ENCODE results near the gene ATP1A4. TPM values are rescaled to one million over a fixed set of nuclear protein-coding genes. Genes with fewer than 3 reads are reported as not detected.

The ATP1A4 gene
- polyA plus RNA-seq, 4 donors, result 0.12 to 0.24 TPM; not detected in 2

GRCh38 chr1:160167056-160167455 lies 15.7 kb downstream of the ATP1A4 start:
- WGBS, 3 donors, result 61 to 82% (median 63%) methylated on average over 4 of the region's 4 CpGs
- no peak for FAIRE-seq
- no peaks in the 10 kb centered on the region for H3K36me3 ChIP-seq (ENCODE audit: control insufficient read depth in 3 of 3, insufficient read depth in 2 of 3, low read depth in 1 of 3, low read length in 3 of 3)

GRCh38 chr1:160167580-160167979 lies 16.2 kb downstream of the ATP1A4 start:
- Histone ChIP-seq H3K27ac (ENCODE audit: low read depth in 1 of 3, low read length in 2 of 3) (no peak overlapping the region), H3K4me1 (ENCODE audit: control insufficient read depth in 3 of 3, insufficient read depth in 2 of 3, low read depth in 1 of 3, low read length in 2 of 3) (no peaks in the 10 kb centered on the region), H3K4me3 (ENCODE audit: low read depth in 1 of 3, low read length in 3 of 3) (no peak overlapping the region), H3K9me3 (ENCODE audit: control insufficient read depth in 2 of 2, insufficient read depth in 1 of 2, low read depth in 1 of 2, low read length in 1 of 2) (no peaks in the 10 kb centered on the region), H3K27me3 (ENCODE audit: control insufficient read depth in 3 of 3, insufficient read depth in 3 of 3, low read length in 3 of 3) (peaks cover 0 to 5% (median 0%) of the 10 kb centered on the region in 3 donors), H3K36me3 (ENCODE audit: control insufficient read depth in 3 of 3, insufficient read depth in 2 of 3, low read depth in 1 of 3, low read length in 3 of 3) (no peaks in the 10 kb centered on the region)
- WGBS, 3 donors, result 81 to 92% (median 84%) methylated on average over 6 of the region's 6 CpGs
- FAIRE-seq (no peak), DNase-seq (no peak)

More at GRCh38 chr1:160167056-160167455, 15.7 kb downstream of the ATP1A4 start:
- Histone ChIP-seq H3K27me3 (ENCODE audit: control insufficient read depth in 3 of 3, insufficient read depth in 3 of 3, low read length in 3 of 3) (peaks cover 0 to 5% (median 0%) of the 10 kb centered on the region in 3 donors), H3K4me3 (ENCODE audit: low read depth in 1 of 3, low read length in 3 of 3) (no peak overlapping the region), H3K4me1 (ENCODE audit: control insufficient read depth in 3 of 3, insufficient read depth in 2 of 3, low read depth in 1 of 3, low read length in 2 of 3) (no peaks in the 10 kb centered on the region), H3K27ac (ENCODE audit: low read depth in 1 of 3, low read length in 2 of 3) (no peak overlapping the region), H3K9me3 (ENCODE audit: control insufficient read depth in 2 of 2, insufficient read depth in 1 of 2, low read depth in 1 of 2, low read length in 1 of 2) (no peaks in the 10 kb centered on the region)
- no peak for DNase-seq

GRCh38 chr1:160168016-160168415 lies 16.6 kb downstream of the ATP1A4 start:
- DNase-seq, result peak in 1 of 2 donors; percentile 13
- Histone ChIP-seq H3K9me3 (ENCODE audit: control insufficient read depth in 2 of 2, insufficient read depth in 1 of 2, low read depth in 1 of 2, low read length in 1 of 2) (no peaks in the 10 kb centered on the region), H3K4me3 (ENCODE audit: low read depth in 1 of 3, low read length in 3 of 3) (no peak overlapping the region), H3K4me1 (ENCODE audit: control insufficient read depth in 3 of 3, insufficient read depth in 2 of 3, low read depth in 1 of 3, low read length in 2 of 3) (no peaks in the 10 kb centered on the region), H3K27me3 (ENCODE audit: control insufficient read depth in 3 of 3, insufficient read depth in 3 of 3, low read length in 3 of 3) (peaks cover 0 to 8% (median 0%) of the 10 kb centered on the region in 3 donors), H3K27ac (ENCODE audit: low read depth in 1 of 3, low read length in 2 of 3) (no peak overlapping the region), H3K36me3 (ENCODE audit: control insufficient read depth in 3 of 3, insufficient read depth in 2 of 3, low read depth in 1 of 3, low read length in 3 of 3) (no peaks in the 10 kb centered on the region)
- no peak for FAIRE-seq
- WGBS, 3 donors, result 52 to 77% (median 69%) methylated on average over 5 of the region's 5 CpGs

GRCh38 chr1:160168609-160169369 lies 17.4 kb downstream of the ATP1A4 start:
- 83 to 85% (median 85%) methylated on average over 13 of the region's 13 CpGs for WGBS, 3 donors
- DNase-seq (no peak), FAIRE-seq (no peak)
- Histone ChIP-seq H3K4me1 (ENCODE audit: control insufficient read depth in 3 of 3, insufficient read depth in 2 of 3, low read depth in 1 of 3, low read length in 2 of 3) (no peaks in the 10 kb centered on the region), H3K9me3 (ENCODE audit: control insufficient read depth in 2 of 2, insufficient read depth in 1 of 2, low read depth in 1 of 2, low read length in 1 of 2) (no peaks in the 10 kb centered on the region), H3K36me3 (ENCODE audit: control insufficient read depth in 3 of 3, insufficient read depth in 2 of 3, low read depth in 1 of 3, low read length in 3 of 3) (no peaks in the 10 kb centered on the region), H3K4me3 (ENCODE audit: low read depth in 1 of 3, low read length in 3 of 3) (no peak overlapping the region), H3K27ac (ENCODE audit: low read depth in 1 of 3, low read length in 2 of 3) (no peak overlapping the region), H3K27me3 (ENCODE audit: control insufficient read depth in 3 of 3, insufficient read depth in 3 of 3, low read length in 3 of 3) (peaks cover 0 to 8% (median 0%) of the 10 kb centered on the region in 3 donors)

GRCh38 chr1:160169553-160170399 lies 18.4 kb downstream of the ATP1A4 start:
- WGBS, 3 donors, result 51 to 70% (median 68%) methylated on average over 15 of the region's 15 CpGs
- Histone ChIP-seq H3K4me3 (ENCODE audit: low read depth in 1 of 3, low read length in 3 of 3) (no peak overlapping the region), H3K36me3 (ENCODE audit: control insufficient read depth in 3 of 3, insufficient read depth in 2 of 3, low read depth in 1 of 3, low read length in 3 of 3) (no peaks in the 10 kb centered on the region), H3K27me3 (ENCODE audit: control insufficient read depth in 3 of 3, insufficient read depth in 3 of 3, low read length in 3 of 3) (peaks cover 0 to 8% (median 0%) of the 10 kb centered on the region in 3 donors), H3K4me1 (ENCODE audit: control insufficient read depth in 3 of 3, insufficient read depth in 2 of 3, low read depth in 1 of 3, low read length in 2 of 3) (no peaks in the 10 kb centered on the region), H3K9me3 (ENCODE audit: control insufficient read depth in 2 of 2, insufficient read depth in 1 of 2, low read depth in 1 of 2, low read length in 1 of 2) (no peaks in the 10 kb centered on the region), H3K27ac (ENCODE audit: low read depth in 1 of 3, low read length in 2 of 3) (no peak overlapping the region)
- DNase-seq, result no peak
- FAIRE-seq, result no peak

GRCh38 chr1:160171354-160171753 lies 20.0 kb downstream of the ATP1A4 start:
- Histone ChIP-seq H3K4me3 (ENCODE audit: low read depth in 1 of 3, low read length in 3 of 3) (no peak overlapping the region), H3K36me3 (ENCODE audit: control insufficient read depth in 3 of 3, insufficient read depth in 2 of 3, low read depth in 1 of 3, low read length in 3 of 3) (no peaks in the 10 kb centered on the region), H3K27me3 (ENCODE audit: control insufficient read depth in 3 of 3, insufficient read depth in 3 of 3, low read length in 3 of 3) (peaks cover 0 to 8% (median 0%) of the 10 kb centered on the region in 3 donors), H3K9me3 (ENCODE audit: control insufficient read depth in 2 of 2, insufficient read depth in 1 of 2, low read depth in 1 of 2, low read length in 1 of 2) (no peaks in the 10 kb centered on the region), H3K4me1 (ENCODE audit: control insufficient read depth in 3 of 3, insufficient read depth in 2 of 3, low read depth in 1 of 3, low read length in 2 of 3) (no peaks in the 10 kb centered on the region), H3K27ac (ENCODE audit: low read depth in 1 of 3, low read length in 2 of 3) (no peak overlapping the region)
- FAIRE-seq, result no peak
- 85 to 95% (median 85%) methylated on average over 4 of the region's 4 CpGs for WGBS, 3 donors
- DNase-seq, result no peak

GRCh38 chr1:160171980-160172379 lies 20.6 kb downstream of the ATP1A4 start:
- peaks cover 0 to 8% (median 0%) of the 10 kb centered on the region in 3 donors for H3K27me3 ChIP-seq (ENCODE audit: control insufficient read depth in 3 of 3, insufficient read depth in 3 of 3, low read length in 3 of 3)
- WGBS, 3 donors, result 68 to 77% (median 76%) methylated on average over 9 of the region's 9 CpGs
- H3K27ac ChIP-seq (ENCODE audit: low read depth in 1 of 3, low read length in 2 of 3), result no peak overlapping the region
- no peaks in the 10 kb centered on the region for H3K9me3 ChIP-seq (ENCODE audit: control insufficient read depth in 2 of 2, insufficient read depth in 1 of 2, low read depth in 1 of 2, low read length in 1 of 2)
- no peaks in the 10 kb centered on the region for H3K4me1 ChIP-seq (ENCODE audit: control insufficient read depth in 3 of 3, insufficient read depth in 2 of 3, low read depth in 1 of 3, low read length in 2 of 3)
- no peak for FAIRE-seq
- no peak for DNase-seq
- no peak overlapping the region for H3K4me3 ChIP-seq (ENCODE audit: low read depth in 1 of 3, low read length in 3 of 3)
- H3K36me3 ChIP-seq (ENCODE audit: control insufficient read depth in 3 of 3, insufficient read depth in 2 of 3, low read depth in 1 of 3, low read length in 3 of 3), result no peaks in the 10 kb centered on the region

- FAIRE-seq (no peak), DNase-seq (no peak)
- no peak overlapping the region for H3K27ac ChIP-seq (ENCODE audit: low read depth in 1 of 3, low read length in 2 of 3)
- WGBS, 3 donors, result 87 to 97% (median 93%) methylated on average over 2 of the region's 2 CpGs
- peaks cover 0 to 4% (median 0%) of the 10 kb centered on the region in 3 donors for H3K27me3 ChIP-seq (ENCODE audit: control insufficient read depth in 3 of 3, insufficient read depth in 3 of 3, low read length in 3 of 3)
- no peaks in the 10 kb centered on the region for H3K36me3 ChIP-seq (ENCODE audit: control insufficient read depth in 3 of 3, insufficient read depth in 2 of 3, low read depth in 1 of 3, low read length in 3 of 3)
- H3K9me3 ChIP-seq (ENCODE audit: control insufficient read depth in 2 of 2, insufficient read depth in 1 of 2, low read depth in 1 of 2, low read length in 1 of 2), result no peaks in the 10 kb centered on the region
- H3K4me3 ChIP-seq (ENCODE audit: low read depth in 1 of 3, low read length in 3 of 3), result no peak overlapping the region
- H3K4me1 ChIP-seq (ENCODE audit: control insufficient read depth in 3 of 3, insufficient read depth in 2 of 3, low read depth in 1 of 3, low read length in 2 of 3), result no peaks in the 10 kb centered on the region
Observed at GRCh38 chr1:160177231-160177630, 25.8 kb downstream of the ATP1A4 start.

All from small intestine (tissue), 7 donors.